RCC 7860 (cell line): Measurements from ENCODE around the gene SPG11.
"Not testable (repeated sequence)": the region's sequence is repeated elsewhere in the genome, so short reads cannot be mapped to it uniquely, and the experiment has no call there.

ENCODE experiments used
- DNase-seq: peaks from one replicate; pipeline ENCODE4 v3.0.0-alpha.2; 2015; ENCODE audit warnings: low spot score
- FAIRE-seq: peaks from 2 replicates; lab custom pipeline; 2012; peaks lifted over from hg19 to GRCh38; lab: Jason Lieb, UNC

SPG11 gene

GRCh38 chr15:44682809-44683682 is 19.6 kb upstream of the SPG11 start:
- FAIRE-seq, DNase-seq: not testable (repeated sequence)

GRCh38 chr15:44682211-44682610 is 18.7 kb upstream of the SPG11 start:
- DNase-seq (no peak), FAIRE-seq (no peak)

- no peak for DNase-seq
- no peak for FAIRE-seq
These were observed 13.2 kb upstream of the SPG11 start for GRCh38 chr15:44676676-44677075.

GRCh38 chr15:44675911-44676310 is 12.4 kb upstream of the SPG11 start:
- FAIRE-seq: no peak
- DNase-seq: no peak

GRCh38 chr15:44673639-44674038 is 10.2 kb upstream of the SPG11 start:
- no peak for DNase-seq
- no peak for FAIRE-seq

GRCh38 chr15:44670087-44670950 is 6.9 kb upstream of the SPG11 start:
- DNase-seq (no peak), FAIRE-seq (no peak)

- DNase-seq: no peak
- no peak for FAIRE-seq
These were observed 5.5 kb upstream of the SPG11 start for GRCh38 chr15:44668921-44669320.

GRCh38 chr15:44667039-44667360 is 3.5 kb upstream of the SPG11 start:
- no peak for DNase-seq
- FAIRE-seq: no peak

- DNase-seq (no peak), FAIRE-seq (no peak)
These were observed 3.0 kb upstream of the SPG11 start for GRCh38 chr15:44666210-44667038.

GRCh38 chr15:44662478-44663409 is 718 bp downstream of the SPG11 start:
- DNase-seq: peak; percentile 55
- FAIRE-seq: no peak

- FAIRE-seq: no peak
- DNase-seq: no peak
These were observed 1.9 kb downstream of the SPG11 start for GRCh38 chr15:44661576-44661975.

- FAIRE-seq: no peak
- no peak for DNase-seq
These were observed 4.4 kb downstream of the SPG11 start for GRCh38 chr15:44659056-44659455.

GRCh38 chr15:44657378-44657777 is 6.1 kb downstream of the SPG11 start:
- no peak for DNase-seq
- FAIRE-seq: no peak

GRCh38 chr15:44656913-44657312 is 6.5 kb downstream of the SPG11 start:
- no peak for DNase-seq
- no peak for FAIRE-seq

- no peak for DNase-seq
- no peak for FAIRE-seq
These were observed 7.2 kb downstream of the SPG11 start for GRCh38 chr15:44656298-44656697.

GRCh38 chr15:44654858-44655257 is 8.6 kb downstream of the SPG11 start:
- FAIRE-seq (no peak), DNase-seq (no peak)

- no peak for FAIRE-seq
- DNase-seq: no peak
These were observed 15.8 kb downstream of the SPG11 start for GRCh38 chr15:44647637-44648036.

GRCh38 chr15:44647036-44647435 is 16.4 kb downstream of the SPG11 start:
- FAIRE-seq: no peak
- DNase-seq: no peak

GRCh38 chr15:44646460-44646859 is 17.0 kb downstream of the SPG11 start:
- FAIRE-seq: no peak
- DNase-seq: no peak

- DNase-seq (no peak), FAIRE-seq (no peak)
These were observed 21.8 kb downstream of the SPG11 start for GRCh38 chr15:44641651-44642050.
